Thyroid gland (tissue), 4 donors: ENCODE measurements around the gene GALNT17.

Experiments used
- POLR2A ChIP-seq, 2 donors: fragments of 450-650 bp; IDR thresholded peaks; one replicate each; pipeline ENCODE4 v1.6.1; 2017; ENCODE audit warnings: antibody characterized with exemption in 2 of 2, mild to moderate bottlenecking in 2 of 2, moderate library complexity in 1 of 2
- TF ChIP-seq, protein P1 (sequence below), 6 experiments: fragments of 200-600 bp in 3 of 6; fragments of 450-650 bp in 3 of 6; sonication (generic) in 3 of 6; IDR thresholded peaks; one replicate each; pipeline ENCODE4 v1.5.1; 2016 to 2019; ENCODE audit warnings: antibody characterized with exemption in 6 of 6, mild to moderate bottlenecking in 2 of 6, inconsistent platforms in 1 of 6, moderate library complexity in 1 of 6

DNA sequence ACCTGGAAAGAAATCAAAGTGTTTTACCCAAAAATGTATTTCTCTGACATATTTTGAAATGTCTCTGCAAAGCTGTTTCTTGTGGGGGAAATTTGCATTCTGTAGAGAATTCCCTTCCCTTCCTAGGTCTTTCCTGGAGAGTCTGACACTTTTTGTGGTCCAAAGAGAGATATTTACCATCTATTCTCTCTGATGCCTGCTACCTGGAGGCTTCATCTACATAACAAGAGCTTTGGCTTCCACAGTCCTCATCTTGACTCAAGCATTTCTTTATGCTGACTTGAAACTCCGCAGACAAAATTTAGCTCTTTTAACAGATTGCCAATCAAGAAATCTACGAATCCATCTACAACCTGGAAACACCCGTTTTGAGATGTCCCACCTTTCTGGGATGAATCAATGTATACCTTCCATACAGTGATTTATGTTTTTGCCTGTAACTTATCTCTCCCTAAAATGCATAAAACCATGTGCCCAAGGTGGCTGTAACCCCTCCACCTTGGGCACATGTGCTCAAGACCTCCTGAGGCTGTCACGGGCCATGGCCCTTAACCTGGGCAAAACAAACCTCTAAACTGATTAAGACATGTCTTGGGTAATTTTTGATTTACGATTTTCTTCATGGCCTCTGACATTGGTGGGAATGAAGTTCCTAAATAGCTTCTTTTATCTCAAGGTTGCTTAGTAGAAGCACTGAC lies 334.7 kb downstream of the GALNT17 start:
- no peak for TF ChIP-seq POLR2A (IDR thresholded peaks at IDR 0.05)
- TF ChIP-seq, protein P1, sequence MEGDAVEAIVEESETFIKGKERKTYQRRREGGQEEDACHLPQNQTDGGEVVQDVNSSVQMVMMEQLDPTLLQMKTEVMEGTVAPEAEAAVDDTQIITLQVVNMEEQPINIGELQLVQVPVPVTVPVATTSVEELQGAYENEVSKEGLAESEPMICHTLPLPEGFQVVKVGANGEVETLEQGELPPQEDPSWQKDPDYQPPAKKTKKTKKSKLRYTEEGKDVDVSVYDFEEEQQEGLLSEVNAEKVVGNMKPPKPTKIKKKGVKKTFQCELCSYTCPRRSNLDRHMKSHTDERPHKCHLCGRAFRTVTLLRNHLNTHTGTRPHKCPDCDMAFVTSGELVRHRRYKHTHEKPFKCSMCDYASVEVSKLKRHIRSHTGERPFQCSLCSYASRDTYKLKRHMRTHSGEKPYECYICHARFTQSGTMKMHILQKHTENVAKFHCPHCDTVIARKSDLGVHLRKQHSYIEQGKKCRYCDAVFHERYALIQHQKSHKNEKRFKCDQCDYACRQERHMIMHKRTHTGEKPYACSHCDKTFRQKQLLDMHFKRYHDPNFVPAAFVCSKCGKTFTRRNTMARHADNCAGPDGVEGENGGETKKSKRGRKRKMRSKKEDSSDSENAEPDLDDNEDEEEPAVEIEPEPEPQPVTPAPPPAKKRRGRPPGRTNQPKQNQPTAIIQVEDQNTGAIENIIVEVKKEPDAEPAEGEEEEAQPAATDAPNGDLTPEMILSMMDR (IDR thresholded peaks at IDR 0.05), result no peak
